Common myeloid progenitor, CD34-positive (primary cell): Measurements from ENCODE around the gene FAM76B.

Experiments used
- CTCF ChIA-PET: fragments of 350-600 bp; sonication (Branson Sonifier 250); formaldehyde crosslinking; loops from one replicate; lab custom pipeline; 2021; ENCODE audit warnings: antibody characterized with exemption; lab: Charles Lee
- POLR2A ChIA-PET: fragments of 350-600 bp; sonication (Branson Sonifier 250); formaldehyde crosslinking; loops from one replicate; lab custom pipeline; 2021; ENCODE audit warnings: antibody characterized with exemption; lab: Charles Lee
- DNase-seq, 3 donors: peaks; one replicate each; pipeline versions ENCODE4 v3.0.0 to v3.0.0-alpha.2; 2013
- H3K27ac ChIP-seq, 2 experiments: 1 replicate in 1 of 2; 2 replicates in 1 of 2; pipeline ENCODE4 v1.7.0; 2013; ENCODE audit warnings: inconsistent platforms in 2 of 2, low read length in 2 of 2, mild to moderate bottlenecking in 2 of 2, low read depth in 1 of 2, moderate library complexity in 1 of 2; ENCODE audit not compliant: severe bottlenecking in 2 of 2, insufficient read depth in 1 of 2, poor library complexity in 1 of 2
- H3K27me3 ChIP-seq, 5 experiments: replicated peaks in 2 of 5; 1 replicate in 3 of 5; 2 replicates in 2 of 5; pipeline versions ENCODE4 v1.6.1 to v1.7.0; 2013; ENCODE audit warnings: low read length in 4 of 5, mild to moderate bottlenecking in 2 of 5, moderate library complexity in 2 of 5, inconsistent platforms in 1 of 5; ENCODE audit not compliant: insufficient read depth in 5 of 5, control insufficient read depth in 4 of 5
- H3K36me3 ChIP-seq, 4 experiments: 1 replicate in 2 of 4; 2 replicates in 2 of 4; pipeline versions ENCODE4 v1.6.1 to v1.7.0; 2013; ENCODE audit warnings: low read length in 3 of 4, control low read depth in 1 of 4, mild to moderate bottlenecking in 1 of 4; ENCODE audit not compliant: control insufficient read depth in 4 of 4, insufficient read depth in 4 of 4
- H3K4me1 ChIP-seq, 4 experiments: 1 replicate in 3 of 4; 2 replicates in 1 of 4; pipeline versions ENCODE4 v1.6.1 to v1.7.1; 2013; ENCODE audit warnings: low read length in 3 of 4, mild to moderate bottlenecking in 3 of 4, control low read depth in 1 of 4, inconsistent platforms in 1 of 4, moderate library complexity in 1 of 4; ENCODE audit not compliant: control insufficient read depth in 4 of 4, insufficient read depth in 4 of 4; ENCODE audit errors: control extremely low read depth in 1 of 4
- H3K4me3 ChIP-seq, 7 experiments: 1 replicate in 4 of 7; 2 replicates in 3 of 7; pipeline versions ENCODE4 v1.5.1 to v1.7.0; 2013; ENCODE audit warnings: mild to moderate bottlenecking in 7 of 7, low read length in 6 of 7, moderate library complexity in 6 of 7, inconsistent platforms in 2 of 7, low read depth in 2 of 7, control low read depth in 1 of 7; ENCODE audit not compliant: insufficient read depth in 4 of 7, control insufficient read depth in 1 of 7; ENCODE audit errors: extremely low read depth in 1 of 7
- H3K9me3 ChIP-seq, 5 experiments: 1 replicate in 4 of 5; 2 replicates in 1 of 5; pipeline versions ENCODE4 v1.6.1 to v1.7.1; 2013; ENCODE audit warnings: low read length in 4 of 5, mild to moderate bottlenecking in 2 of 5, inconsistent platforms in 1 of 5, low read depth in 1 of 5, moderate library complexity in 1 of 5; ENCODE audit not compliant: control insufficient read depth in 4 of 5, insufficient read depth in 2 of 5; ENCODE audit errors: control extremely low read depth in 1 of 5
- WGBS: methylation state at CpG from one replicate; pipeline ENCODE4 v1.1.5; 2013; ENCODE audit not compliant: insufficient coverage; 5-methylcytosine and 5-hydroxymethylcytosine counted together

Gene FAM76B

GRCh38 chr11:95728094-95728493, 61.5 kb downstream of the FAM76B start:
- POLR2A ChIA-PET, result no interaction called here
- Histone ChIP-seq H3K4me1 (peaks cover 0 to 20% (median 9%) of the 10 kb centered on the region in 4 experiments), H3K27me3 (no peaks in the 10 kb centered on the region), H3K4me3 (no peak overlapping the region), H3K9me3 (peaks cover 0 to 4% (median 0%) of the 10 kb centered on the region in 5 experiments), H3K36me3 (no peaks in the 10 kb centered on the region), H3K27ac (no peak overlapping the region)
- no peak for DNase-seq
- CTCF ChIA-PET, result interaction anchor here (1.1 to 4.6 kb wide), 2 partner anchors 22 to 23 kb away, joined by 3 to 23 read pairs; no protein-coding TSS in a partner anchor

- WGBS, result 100% methylated on average over 6 of the region's 6 CpGs
- ChIA-PET POLR2A (no interaction called here), CTCF (interaction anchor here (4.6 kb wide), 1 partner anchor 21 kb away, joined by 23 read pairs; no protein-coding TSS in a partner anchor)
- H3K4me3 ChIP-seq, result no peak overlapping the region
- peaks cover 0 to 4% (median 0%) of the 10 kb centered on the region in 5 experiments for H3K9me3 ChIP-seq
- no peak overlapping the region for H3K27ac ChIP-seq
- H3K36me3 ChIP-seq, result no peaks in the 10 kb centered on the region
- H3K4me1 ChIP-seq, result peaks cover 0 to 17% (median 5%) of the 10 kb centered on the region in 4 experiments
- no peaks in the 10 kb centered on the region for H3K27me3 ChIP-seq
- DNase-seq, result no peak
Measured at GRCh38 chr11:95727620-95728019, 62.0 kb downstream of the FAM76B start.

GRCh38 chr11:95727111-95727510, 62.5 kb downstream of the FAM76B start:
- H3K36me3 ChIP-seq, result no peaks in the 10 kb centered on the region
- peaks cover 0 to 12% (median 3%) of the 10 kb centered on the region in 4 experiments for H3K4me1 ChIP-seq
- POLR2A ChIA-PET, result no interaction called here
- H3K27me3 ChIP-seq, result no peaks in the 10 kb centered on the region
- H3K4me3 ChIP-seq, result no peak overlapping the region
- no CpG with 5 or more reads among the region's 2 CpGs for WGBS
- H3K9me3 ChIP-seq, result peaks cover 0 to 4% (median 0%) of the 10 kb centered on the region in 5 experiments
- no peak overlapping the region for H3K27ac ChIP-seq
- DNase-seq, result no peak
- CTCF ChIA-PET, result interaction anchor here (2.0 to 4.6 kb wide), 3 partner anchors 8 to 21 kb away, joined by 4 to 23 read pairs (median 8); no protein-coding TSS in a partner anchor

GRCh38 chr11:95725196-95725595, 64.4 kb downstream of the FAM76B start:
- Histone ChIP-seq H3K4me1 (peaks cover 0 to 8% (median 5%) of the 10 kb centered on the region in 4 experiments), H3K9me3 (peaks cover 0 to 4% (median 0%) of the 10 kb centered on the region in 5 experiments), H3K36me3 (no peaks in the 10 kb centered on the region), H3K27ac (no peak overlapping the region), H3K4me3 (no peak overlapping the region), H3K27me3 (no peaks in the 10 kb centered on the region)
- WGBS, result no CpG with 5 or more reads among the region's 1 CpG
- CTCF ChIA-PET, result interaction anchor here (1.0 to 4.6 kb wide), 8 partner anchors 8 to 573 kb away, joined by 4 to 23 read pairs (median 5); no protein-coding TSS in a partner anchor
- peak in 2 of 3 donors; percentile 33 to 59 for DNase-seq
- POLR2A ChIA-PET, result interaction anchor here (1.3 kb wide), 1 partner anchor 10 kb away, joined by 4 read pairs; no protein-coding TSS in a partner anchor

- Histone ChIP-seq H3K27ac (no peak overlapping the region), H3K4me1 (peaks cover 0 to 15% (median 13%) of the 10 kb centered on the region in 4 experiments), H3K4me3 (no peak overlapping the region), H3K27me3 (no peaks in the 10 kb centered on the region), H3K36me3 (no peaks in the 10 kb centered on the region), H3K9me3 (no peaks in the 10 kb centered on the region)
- CTCF ChIA-PET, result interaction anchor here (0.6 to 4.6 kb wide), 4 partner anchors 14 to 663 kb away, joined by 3 to 23 read pairs (median 3); no protein-coding TSS in a partner anchor
- WGBS, result no CpG with 5 or more reads among the region's 3 CpGs
- DNase-seq, result no peak
- POLR2A ChIA-PET, result no interaction called here
Measured at GRCh38 chr11:95723361-95723942, 66.1 kb downstream of the FAM76B start.

GRCh38 chr11:95720195-95720594, 69.4 kb downstream of the FAM76B start:
- WGBS, result no CpG with 5 or more reads among the region's 3 CpGs
- Histone ChIP-seq H3K9me3 (peaks cover 0 to 3% (median 0%) of the 10 kb centered on the region in 5 experiments), H3K27me3 (no peaks in the 10 kb centered on the region), H3K4me3 (no peak overlapping the region), H3K36me3 (no peaks in the 10 kb centered on the region), H3K4me1 (peaks cover 12 to 40% (median 30%) of the 10 kb centered on the region in 4 experiments), H3K27ac (no peak overlapping the region)
- DNase-seq, result peak in 1 of 3 donors; percentile 26
- ChIA-PET CTCF (interaction anchor here (0.9 to 1.7 kb wide), 5 partner anchors 11 to 568 kb away, joined by 3 to 5 read pairs (median 3); no protein-coding TSS in a partner anchor), POLR2A (no interaction called here)
